ENCODE measurements around the gene UNKL. TPM values are rescaled to one million over a fixed set of nuclear protein-coding genes. Genes with fewer than 3 reads are reported as not detected.

Gene UNKL, protein sequence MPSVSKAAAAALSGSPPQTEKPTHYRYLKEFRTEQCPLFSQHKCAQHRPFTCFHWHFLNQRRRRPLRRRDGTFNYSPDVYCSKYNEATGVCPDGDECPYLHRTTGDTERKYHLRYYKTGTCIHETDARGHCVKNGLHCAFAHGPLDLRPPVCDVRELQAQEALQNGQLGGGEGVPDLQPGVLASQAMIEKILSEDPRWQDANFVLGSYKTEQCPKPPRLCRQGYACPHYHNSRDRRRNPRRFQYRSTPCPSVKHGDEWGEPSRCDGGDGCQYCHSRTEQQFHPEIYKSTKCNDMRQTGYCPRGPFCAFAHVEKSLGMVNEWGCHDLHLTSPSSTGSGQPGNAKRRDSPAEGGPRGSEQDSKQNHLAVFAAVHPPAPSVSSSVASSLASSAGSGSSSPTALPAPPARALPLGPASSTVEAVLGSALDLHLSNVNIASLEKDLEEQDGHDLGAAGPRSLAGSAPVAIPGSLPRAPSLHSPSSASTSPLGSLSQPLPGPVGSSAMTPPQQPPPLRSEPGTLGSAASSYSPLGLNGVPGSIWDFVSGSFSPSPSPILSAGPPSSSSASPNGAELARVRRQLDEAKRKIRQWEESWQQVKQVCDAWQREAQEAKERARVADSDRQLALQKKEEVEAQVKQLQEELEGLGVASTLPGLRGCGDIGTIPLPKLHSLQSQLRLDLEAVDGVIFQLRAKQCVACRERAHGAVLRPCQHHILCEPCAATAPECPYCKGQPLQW
- 7.6 and 9.8 TPM in 2 replicates for total RNA-seq

DNA sequence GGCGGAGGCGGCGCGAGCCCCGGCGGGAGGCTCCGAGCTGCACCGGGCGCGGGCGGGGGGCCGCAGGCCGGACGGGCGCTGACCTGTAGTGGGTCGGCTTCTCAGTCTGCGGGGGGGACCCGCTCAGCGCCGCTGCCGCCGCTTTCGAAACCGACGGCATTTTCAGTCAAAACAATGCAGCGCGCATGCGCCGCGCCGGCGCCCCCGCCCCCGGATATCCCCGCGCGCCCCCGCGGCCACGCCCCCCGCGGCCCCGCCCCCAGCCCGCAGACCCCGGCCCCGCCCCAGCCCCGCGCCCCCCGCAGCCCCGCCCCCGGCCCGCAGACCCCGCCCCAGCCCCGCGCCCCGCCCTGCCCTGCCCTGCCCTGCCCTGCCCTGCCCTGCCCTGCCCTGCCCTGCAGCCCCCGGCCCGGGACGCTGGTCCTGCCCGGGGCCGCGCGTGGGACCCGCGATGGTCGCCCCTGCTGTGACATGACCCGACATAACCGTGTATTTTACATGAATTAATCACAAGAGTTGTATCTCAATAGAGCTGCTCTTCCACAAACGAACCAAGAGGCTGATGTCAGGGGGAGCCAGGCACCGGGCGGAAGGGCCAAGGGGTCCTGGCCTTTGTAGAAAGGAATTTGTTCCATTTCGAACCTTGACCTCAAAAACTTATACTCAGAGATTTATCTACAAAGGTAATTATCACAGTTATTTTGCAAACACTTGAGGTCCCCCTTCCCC, at the start of gene UNKL:
TSS of gene UNKL (minus strand) at position 173 of the 729 bp plus-strand sequence. CDS start at position 160, 13 bp downstream.

DNA sequence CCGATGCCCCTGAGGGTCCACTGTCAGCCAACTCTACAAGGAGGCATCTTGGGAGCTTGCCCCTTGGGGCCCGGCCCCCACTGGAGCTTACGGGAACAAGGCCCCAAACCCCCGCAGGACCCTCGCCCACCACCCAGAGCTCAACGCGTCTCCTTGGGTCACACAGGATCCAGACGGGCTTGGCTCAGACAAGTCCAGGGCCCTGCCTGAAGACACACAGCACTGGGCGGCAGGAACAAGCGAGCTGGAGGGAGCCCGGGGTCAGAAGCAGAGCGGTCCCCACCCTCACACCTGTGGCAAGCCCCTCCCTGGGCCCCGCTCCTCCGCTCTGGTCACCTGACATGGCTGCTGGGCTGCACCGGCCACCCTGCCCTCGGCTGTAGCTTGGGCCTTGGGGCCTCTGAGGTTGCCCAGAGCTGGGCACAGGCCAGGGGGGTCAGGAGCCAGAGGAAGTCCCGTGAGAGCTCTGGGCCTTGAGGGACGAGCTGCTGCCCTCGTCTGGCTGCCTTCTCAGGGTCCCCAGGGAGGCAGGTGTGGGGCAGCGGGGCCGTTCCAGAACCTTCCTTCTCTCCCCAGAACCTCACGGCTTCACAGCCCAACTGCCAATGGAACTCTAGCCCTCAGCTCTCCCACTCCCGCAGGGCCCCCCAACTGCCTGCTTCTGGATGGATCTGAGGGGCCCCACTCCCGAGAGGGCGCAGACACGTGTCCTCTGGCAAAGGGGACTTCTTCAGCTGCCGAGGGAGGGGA, 29.7 kb upstream of the UNKL start, which contains the start of gene CCDC154:
TSS of gene CCDC154 (minus strand) at position 577 of the 750 bp plus-strand sequence. CDS start at position 343, 234 bp downstream.

DNA sequence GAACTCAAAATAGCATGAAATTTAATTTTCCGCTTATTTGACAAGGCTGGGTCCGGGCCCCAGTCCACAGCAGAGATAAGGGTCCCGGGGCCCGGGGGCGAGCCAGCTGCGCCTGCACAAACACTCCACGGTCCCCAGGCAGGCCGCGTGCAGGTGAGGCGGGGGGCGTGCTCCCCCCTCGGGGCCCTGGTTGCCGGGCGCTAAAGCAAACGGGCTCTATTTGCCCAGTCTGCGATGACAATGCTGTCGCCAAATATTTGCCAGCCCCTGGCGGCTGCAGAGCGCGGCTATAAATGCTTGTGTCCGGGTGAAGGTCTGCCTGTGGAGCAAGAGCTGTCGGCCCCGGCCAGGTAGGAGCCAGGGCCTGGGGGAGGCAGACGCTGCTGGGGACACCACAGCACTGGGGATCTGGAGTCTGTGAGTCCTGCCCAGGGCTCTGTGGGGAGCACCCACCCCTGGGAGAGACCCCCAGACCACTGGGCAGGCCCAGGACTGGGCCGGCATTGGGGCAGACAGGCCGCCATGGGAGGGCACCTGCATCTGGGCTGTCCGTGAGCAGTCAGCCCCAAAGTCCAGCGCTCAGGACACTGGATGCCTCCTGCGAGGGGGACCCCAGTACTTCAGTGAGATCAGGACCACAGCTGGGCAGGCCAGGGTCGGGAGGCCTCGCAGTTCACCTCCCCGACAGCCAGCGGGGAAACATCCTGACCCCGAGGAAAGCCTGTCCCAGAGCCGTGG, 16.4 kb upstream of the UNKL start, which contains the start of gene PERCC1:
TSS of gene PERCC1 (plus strand) at position 320 of the 738 bp plus-strand sequence. CDS start 1,516 bp downstream, outside the sequence.

DNA sequence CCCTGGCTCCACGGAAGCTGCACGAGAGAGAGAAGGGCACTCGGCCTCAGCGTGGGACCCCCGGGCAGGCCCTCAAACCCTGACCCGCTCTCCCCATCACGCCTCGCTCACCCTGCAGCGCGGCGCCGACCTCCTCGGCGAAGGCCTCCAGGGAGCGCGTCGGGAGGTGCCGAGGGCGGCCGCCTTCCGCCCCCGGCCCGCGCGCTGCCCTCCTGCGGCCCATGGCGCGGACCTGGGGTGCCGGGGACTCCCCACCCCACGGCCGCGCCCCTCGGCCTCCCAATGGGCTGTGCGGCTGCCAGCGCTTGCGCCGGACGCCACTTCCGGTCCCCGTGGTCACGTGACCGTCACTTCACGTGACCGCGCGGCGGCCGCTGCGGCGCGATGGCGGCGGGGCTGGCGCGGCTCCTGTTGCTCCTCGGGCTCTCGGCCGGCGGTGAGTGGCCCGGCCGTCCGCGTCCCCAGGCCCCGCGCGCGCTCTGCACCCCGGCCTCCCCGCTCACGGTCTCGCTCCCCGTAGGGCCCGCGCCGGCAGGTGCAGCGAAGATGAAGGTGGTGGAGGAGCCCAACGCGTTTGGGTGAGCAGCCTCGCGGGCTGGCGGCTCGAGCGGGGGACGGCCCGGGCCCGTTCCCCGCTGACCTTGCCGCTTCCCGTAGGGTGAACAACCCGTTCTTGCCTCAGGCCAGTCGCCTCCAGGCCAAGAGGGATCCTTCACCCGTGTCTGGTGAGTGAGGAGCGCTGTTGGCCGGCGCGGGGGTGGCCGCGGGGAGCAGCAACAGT, 62.7 kb downstream of the UNKL start, which contains the start of the genes GNPTG and TSR3:
TSS of gene GNPTG (plus strand) at position 350 of the 781 bp plus-strand sequence. CDS start at position 385, 35 bp downstream.
TSS of gene TSR3 (minus strand) at position 297 of the 781 bp plus-strand sequence. CDS start at position 223, 74 bp downstream.

DNA sequence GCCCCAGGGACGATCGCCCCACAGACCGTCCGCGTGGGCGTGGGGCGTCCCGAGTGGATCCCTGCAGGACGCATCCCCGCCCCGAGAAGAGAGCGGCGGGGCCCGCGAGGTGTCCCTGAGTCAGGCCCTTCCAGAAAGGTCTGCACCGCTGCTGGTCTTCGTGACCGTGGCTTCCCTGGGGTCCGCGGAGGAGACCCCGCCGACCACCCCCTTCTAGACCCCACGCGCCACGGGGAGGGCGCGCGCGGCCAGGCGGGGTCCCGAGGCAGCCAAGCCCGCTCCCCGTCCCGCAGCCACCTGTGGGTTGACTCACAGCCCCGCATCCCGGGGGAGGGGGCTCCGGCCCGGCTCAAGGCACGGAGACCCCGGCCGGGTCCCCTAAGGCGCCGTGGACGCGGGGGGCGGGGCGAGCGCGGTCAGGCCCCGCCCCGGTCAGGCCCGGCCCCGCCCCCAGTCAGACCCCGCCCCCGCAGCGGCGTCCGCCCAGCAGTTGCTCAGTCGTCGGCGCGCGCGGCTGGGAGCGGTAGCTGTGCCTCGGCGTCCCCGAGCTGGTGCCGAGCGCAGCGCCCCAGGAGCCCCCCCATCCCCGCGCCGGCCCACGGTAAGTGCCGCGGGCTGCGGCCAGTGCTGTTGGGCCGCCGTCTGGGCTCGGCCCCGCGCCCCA, 81.2 kb downstream of the UNKL start, which contains the start of gene BAIAP3:
TSS of gene BAIAP3 (plus strand) at position 497 of the 664 bp plus-strand sequence. CDS start 4,905 bp downstream, outside the sequence.

Other genes starting within 250 kb of the UNKL start
- gene TPSG1, start 189.4 kb downstream of the UNKL start, total RNA-seq, result not detected in 2 replicates
- not detected in 2 replicates for gene TPSB2, start 184.5 kb downstream of the UNKL start, total RNA-seq
- gene TPSAB1, start 174.0 kb downstream of the UNKL start, total RNA-seq, result not detected in 2 replicates
- not detected in 2 replicates for gene TPSD1, start 158.6 kb downstream of the UNKL start, total RNA-seq
- gene UBE2I, start 105.1 kb downstream of the UNKL start, total RNA-seq, result 45.4 and 62.9 TPM in 2 replicates
- gene BAIAP3, start 81.1 kb downstream of the UNKL start, total RNA-seq, result 0.38 and 0.56 TPM in 2 replicates
- gene TSR3, start 62.8 kb downstream of the UNKL start, total RNA-seq, result 60.6 and 112 TPM in 2 replicates
- 23.6 and 69.1 TPM in 2 replicates for gene GNPTG, start 62.8 kb downstream of the UNKL start, total RNA-seq
- gene UQCC4, start 6.0 kb upstream of the UNKL start, total RNA-seq, result 9.0 and 21.1 TPM in 2 replicates
- not detected in 2 replicates for gene PERCC1, start 16.4 kb upstream of the UNKL start, total RNA-seq
- gene CCDC154, start 29.9 kb upstream of the UNKL start, total RNA-seq, result 1.4 TPM in 1 of 2 replicates, not detected in the other
- gene CLCN7, start 60.3 kb upstream of the UNKL start, total RNA-seq, result 50.6 and 80.9 TPM in 2 replicates
- gene PTX4, start 74.2 kb upstream of the UNKL start, total RNA-seq, result 0.19 TPM in 1 of 2 replicates, not detected in the other
- gene TELO2, start 78.7 kb upstream of the UNKL start, total RNA-seq, result 9.0 and 18.8 TPM in 2 replicates
- 17.5 and 21.1 TPM in 2 replicates for gene TMEM204, start 119.0 kb upstream of the UNKL start, total RNA-seq
- gene IFT140, start 197.4 kb upstream of the UNKL start, total RNA-seq, result 18.2 and 25.9 TPM in 2 replicates
- 3.7 and 5.2 TPM in 2 replicates for gene CRAMP1, start 197.7 kb upstream of the UNKL start, total RNA-seq

Measured in regular cardiac myocyte (primary cell).